SKM-1 treated with dmso at 0.1 percent for 144 hours (cell line): ENCODE results near the gene GPR158.
"Not testable (repeated sequence)": the region's sequence is repeated elsewhere in the genome, so short reads cannot be mapped to it uniquely, and the experiment has no call there.

Experiments
- DNase-seq: peaks from one replicate; lab custom pipeline; 2025; ENCODE audit not compliant: unreplicated experiment; lab: John Stamatoyannopoulos, UW

The GPR158 gene, protein sequence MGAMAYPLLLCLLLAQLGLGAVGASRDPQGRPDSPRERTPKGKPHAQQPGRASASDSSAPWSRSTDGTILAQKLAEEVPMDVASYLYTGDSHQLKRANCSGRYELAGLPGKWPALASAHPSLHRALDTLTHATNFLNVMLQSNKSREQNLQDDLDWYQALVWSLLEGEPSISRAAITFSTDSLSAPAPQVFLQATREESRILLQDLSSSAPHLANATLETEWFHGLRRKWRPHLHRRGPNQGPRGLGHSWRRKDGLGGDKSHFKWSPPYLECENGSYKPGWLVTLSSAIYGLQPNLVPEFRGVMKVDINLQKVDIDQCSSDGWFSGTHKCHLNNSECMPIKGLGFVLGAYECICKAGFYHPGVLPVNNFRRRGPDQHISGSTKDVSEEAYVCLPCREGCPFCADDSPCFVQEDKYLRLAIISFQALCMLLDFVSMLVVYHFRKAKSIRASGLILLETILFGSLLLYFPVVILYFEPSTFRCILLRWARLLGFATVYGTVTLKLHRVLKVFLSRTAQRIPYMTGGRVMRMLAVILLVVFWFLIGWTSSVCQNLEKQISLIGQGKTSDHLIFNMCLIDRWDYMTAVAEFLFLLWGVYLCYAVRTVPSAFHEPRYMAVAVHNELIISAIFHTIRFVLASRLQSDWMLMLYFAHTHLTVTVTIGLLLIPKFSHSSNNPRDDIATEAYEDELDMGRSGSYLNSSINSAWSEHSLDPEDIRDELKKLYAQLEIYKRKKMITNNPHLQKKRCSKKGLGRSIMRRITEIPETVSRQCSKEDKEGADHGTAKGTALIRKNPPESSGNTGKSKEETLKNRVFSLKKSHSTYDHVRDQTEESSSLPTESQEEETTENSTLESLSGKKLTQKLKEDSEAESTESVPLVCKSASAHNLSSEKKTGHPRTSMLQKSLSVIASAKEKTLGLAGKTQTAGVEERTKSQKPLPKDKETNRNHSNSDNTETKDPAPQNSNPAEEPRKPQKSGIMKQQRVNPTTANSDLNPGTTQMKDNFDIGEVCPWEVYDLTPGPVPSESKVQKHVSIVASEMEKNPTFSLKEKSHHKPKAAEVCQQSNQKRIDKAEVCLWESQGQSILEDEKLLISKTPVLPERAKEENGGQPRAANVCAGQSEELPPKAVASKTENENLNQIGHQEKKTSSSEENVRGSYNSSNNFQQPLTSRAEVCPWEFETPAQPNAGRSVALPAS (N-terminal part only)

GRCh38 chr10:25174461-25175230, at the start of gene GPR158:
Gene GPR158 (plus strand): TSS chr10:25175001. CDS start chr10:25175421, 420 bp downstream.
- no peak for DNase-seq

DNA sequence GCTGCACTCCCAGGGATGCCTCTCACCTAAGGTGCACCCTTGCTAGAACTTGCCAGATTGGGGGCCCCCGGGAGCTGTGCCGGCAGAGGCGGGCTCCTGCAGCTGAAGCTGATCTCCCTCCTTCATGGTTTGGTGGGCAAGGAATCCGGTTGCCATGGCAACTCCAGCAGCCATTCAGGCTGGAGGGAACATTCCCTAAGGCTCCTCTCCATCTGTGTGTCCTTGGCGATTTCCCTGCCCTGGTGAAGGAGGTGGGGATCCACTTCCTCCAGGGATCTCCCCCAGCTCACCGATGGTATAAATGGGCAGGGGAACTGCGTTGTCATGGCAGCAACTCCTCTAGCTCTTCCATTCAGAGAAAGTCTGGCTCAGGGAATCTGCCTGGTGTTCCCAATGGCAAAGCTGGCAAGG, 49.6 kb upstream of the GPR158 start:
- no peak for DNase-seq

- DNase-seq: no peak
Measured at GRCh38 chr10:25129592-25129991, 45.2 kb upstream of the GPR158 start.

DNA sequence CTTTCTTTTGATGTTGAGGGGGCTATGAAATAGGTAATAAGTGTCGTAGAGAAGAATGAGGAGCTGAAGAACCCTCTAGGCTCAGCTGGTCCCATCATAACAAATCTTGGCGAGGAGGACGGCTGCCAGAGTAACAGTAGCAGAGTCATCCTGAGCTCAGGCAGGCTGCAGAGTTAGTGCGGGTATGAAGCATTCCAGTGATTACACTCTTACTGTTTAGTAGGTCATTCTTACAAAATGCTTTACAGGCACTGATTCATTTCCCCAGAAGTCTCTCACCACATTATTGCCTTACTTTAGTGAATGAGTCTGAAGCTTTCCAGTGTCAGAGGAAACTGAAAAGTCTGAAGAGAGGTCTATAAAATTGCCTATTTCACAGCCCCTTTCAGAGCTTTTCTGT, 43.9 kb upstream of the GPR158 start:
- no peak for DNase-seq

DNA sequence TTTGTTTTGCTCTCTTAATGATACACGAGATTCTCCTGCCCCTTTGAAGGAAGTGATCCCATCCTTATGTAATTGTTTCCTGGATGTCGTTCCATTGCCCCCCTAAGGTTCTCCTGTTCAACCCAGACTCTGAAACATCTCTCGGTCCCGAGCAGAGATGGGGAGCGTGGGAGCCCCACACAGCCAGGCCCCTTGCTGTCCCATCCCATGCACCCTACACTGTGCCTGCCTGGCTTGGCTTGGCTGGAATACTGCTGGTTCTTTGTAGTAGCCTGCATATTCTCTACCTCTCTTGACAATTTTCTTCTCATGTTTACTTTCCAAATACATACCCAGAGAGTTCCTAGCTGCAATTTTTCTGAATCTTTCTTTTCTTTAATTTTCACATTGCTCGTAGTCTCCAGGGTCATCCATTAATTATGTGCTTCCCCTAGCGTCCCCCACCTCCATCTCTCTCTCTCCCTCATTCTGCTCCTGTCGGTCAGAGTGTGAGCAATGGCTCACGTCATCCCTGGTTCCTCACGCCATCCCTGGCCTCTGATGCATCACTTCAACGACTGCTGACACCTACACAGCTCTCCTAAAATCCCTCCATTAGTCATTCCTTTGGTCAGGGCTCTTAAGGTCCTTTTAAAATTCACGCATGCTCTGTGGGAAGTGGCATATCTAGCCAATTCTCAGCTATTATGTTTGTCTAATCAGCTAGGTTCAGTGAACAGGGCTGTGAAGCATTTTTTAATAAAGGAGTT, 32.5 kb upstream of the GPR158 start:
- no peak for DNase-seq

- no peak for DNase-seq
Measured at GRCh38 chr10:25157650-25158049, 17.2 kb upstream of the GPR158 start.

- DNase-seq: no peak
Measured at GRCh38 chr10:25159591-25159990, 15.2 kb upstream of the GPR158 start.

DNA sequence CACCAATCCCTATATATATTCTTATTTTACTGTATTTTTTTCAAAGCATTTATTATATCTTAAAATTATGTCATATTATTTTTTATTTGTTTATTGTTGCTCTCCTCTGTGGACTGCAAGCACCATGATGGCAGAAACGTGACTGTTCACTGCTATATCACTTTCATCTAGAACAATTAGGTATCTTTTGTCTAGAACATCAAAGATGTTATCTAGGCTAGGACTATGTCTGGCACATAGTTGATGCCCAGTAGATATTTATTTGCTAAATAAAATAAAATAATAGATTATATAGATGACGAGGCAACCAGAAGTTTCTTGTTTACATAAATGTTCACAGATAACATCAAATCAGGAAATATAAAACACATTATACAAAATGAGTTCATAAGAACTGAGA, 12.4 kb upstream of the GPR158 start:
- no peak for DNase-seq

GRCh38 chr10:25163464-25163863, 11.3 kb upstream of the GPR158 start:
- not testable (repeated sequence) for DNase-seq

DNA sequence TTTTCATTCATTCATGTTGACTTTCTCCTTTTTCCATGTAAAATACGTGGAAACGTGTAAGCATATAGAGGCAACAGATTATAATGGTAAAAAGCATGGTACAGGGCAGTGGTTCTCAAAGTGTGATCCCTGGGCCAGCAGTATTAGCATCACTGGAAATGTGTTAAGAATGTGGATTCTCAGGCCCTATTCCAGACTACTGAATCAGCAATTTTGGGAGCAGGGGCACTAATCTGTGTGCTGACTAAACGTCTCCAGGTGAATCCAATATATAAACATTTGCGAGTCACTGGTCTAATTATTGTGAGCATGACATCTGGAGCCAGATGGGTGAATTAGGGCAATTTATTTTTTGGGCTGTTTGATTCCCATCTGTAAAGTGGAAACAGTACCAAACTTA, 5.1 kb upstream of the GPR158 start:
- DNase-seq: no peak

DNA sequence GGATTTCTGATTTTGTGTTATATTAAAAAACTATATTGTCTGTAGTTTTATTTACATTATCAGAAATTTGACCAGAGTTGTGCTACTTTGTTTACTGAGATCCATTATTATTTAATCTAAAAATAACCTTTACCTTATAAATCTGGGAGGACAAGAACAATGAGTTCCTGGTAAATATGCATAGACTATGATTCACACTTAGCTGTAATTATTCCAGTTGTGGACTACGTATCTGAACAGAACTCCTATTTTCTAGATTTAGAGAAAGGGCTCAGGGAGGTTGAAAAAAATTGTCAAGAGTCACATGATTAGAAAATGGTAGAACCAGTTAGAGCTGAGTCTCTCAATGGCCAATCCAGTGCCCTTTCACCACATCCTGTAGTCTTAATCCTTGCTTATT, 4.2 kb upstream of the GPR158 start:
- no peak for DNase-seq

DNA sequence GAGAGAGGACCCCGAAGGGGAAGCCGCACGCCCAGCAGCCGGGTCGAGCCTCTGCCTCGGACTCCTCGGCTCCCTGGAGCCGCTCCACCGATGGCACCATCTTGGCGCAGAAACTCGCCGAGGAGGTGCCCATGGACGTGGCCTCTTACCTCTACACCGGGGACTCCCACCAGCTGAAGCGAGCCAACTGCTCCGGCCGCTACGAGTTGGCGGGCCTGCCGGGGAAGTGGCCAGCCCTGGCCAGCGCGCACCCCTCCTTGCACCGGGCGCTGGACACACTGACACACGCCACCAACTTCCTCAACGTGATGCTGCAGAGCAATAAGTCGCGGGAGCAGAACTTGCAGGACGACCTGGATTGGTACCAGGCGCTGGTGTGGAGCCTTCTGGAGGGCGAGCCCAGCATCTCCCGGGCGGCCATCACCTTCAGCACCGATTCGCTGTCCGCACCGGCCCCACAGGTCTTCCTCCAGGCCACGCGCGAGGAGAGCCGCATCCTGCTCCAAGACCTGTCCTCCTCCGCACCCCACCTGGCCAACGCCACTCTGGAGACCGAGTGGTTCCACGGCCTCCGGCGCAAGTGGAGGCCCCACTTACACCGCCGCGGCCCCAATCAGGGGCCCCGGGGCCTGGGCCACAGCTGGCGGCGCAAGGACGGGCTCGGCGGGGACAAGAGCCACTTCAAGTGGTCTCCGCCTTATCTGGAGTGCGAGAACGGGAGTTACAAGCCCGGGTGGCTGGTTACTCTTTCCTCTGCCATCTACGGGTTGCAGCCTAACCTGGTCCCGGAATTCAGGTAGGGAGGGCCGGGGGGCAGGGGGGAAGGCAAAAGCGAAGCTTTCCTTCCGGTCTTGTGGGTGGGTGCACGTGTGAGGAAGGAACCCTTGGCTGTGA, 973 bp downstream of the GPR158 start:
- no peak for DNase-seq

- DNase-seq: no peak
Measured at GRCh38 chr10:25176421-25176968, 1.7 kb downstream of the GPR158 start.

GRCh38 chr10:25177093-25177753, 2.4 kb downstream of the GPR158 start:
- DNase-seq: no peak

DNA sequence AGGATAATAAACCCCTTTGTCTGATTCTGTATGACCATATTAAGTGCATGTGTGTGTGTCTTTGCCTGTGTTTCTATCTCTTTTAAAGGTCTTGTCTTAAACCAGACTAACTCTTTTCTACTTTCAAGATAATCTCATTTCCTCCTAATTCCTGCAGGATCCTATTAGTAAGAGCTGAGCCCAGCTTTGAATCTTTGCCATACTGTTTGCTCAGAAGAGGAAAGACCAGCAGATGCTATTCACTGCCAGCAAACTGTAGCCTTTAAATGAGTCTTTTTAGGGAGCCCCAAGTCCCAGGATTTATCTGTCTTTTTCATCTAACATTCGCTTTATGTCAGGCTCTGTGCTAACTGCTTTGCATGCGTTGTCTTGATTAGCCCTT, 2.9 kb downstream of the GPR158 start:
- no peak for DNase-seq

DNA sequence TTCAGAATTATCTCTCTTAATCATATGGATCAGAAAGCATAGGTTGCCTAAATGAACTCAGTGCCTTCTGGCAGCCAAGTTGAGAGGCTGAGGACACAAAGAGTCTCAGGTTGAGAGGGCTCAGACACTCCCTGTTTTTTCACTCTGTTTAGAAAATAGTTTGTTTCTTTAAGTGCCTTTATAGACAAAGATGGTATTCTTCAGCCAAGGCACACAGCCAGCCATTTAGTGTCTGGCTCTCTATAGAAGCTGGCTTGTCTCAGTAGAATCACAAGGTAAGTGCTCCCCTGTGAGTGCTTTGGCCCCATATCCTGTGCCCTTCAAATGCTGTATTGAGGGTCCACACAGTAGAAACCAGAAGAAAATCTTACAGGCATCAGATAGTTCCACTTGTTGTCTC, 3.6 kb downstream of the GPR158 start:
- DNase-seq: no peak

- DNase-seq: no peak
Measured at GRCh38 chr10:25180801-25181200, 6.0 kb downstream of the GPR158 start.

GRCh38 chr10:25182636-25183035, 7.8 kb downstream of the GPR158 start:
- no peak for DNase-seq
